Liver (tissue), 3 donors: Measurements from ENCODE around the gene ROR1.

ENCODE experiments used
- CTCF ChIP-seq: fragments of 150-350 bp; IDR thresholded peaks from 2 replicates; pipeline ENCODE4 v1.5.1; 2017; ENCODE audit warnings: improper control_type of control experiment, low read depth, low read length; ENCODE audit not compliant: missing input control
- GABPA ChIP-seq, 2 donors: IDR thresholded peaks in 1 of 2; conservative IDR thresholded peaks in 1 of 2; 2 replicates each; pipeline ENCODE4 v1.6.1; 2016; ENCODE audit warnings: antibody characterized with exemption in 2 of 2, mild to moderate bottlenecking in 1 of 2, moderate library complexity in 1 of 2
- RXRA ChIP-seq, 2 donors: IDR thresholded peaks; 2 replicates each; pipeline ENCODE4 v1.6.1; 2017 to 2018; ENCODE audit warnings: antibody characterized with exemption in 2 of 2, mild to moderate bottlenecking in 1 of 2
- SP1 ChIP-seq: IDR thresholded peaks from 2 replicates; pipeline ENCODE4 v1.6.1; 2018; ENCODE audit warnings: antibody characterized with exemption, mild to moderate bottlenecking
- YY1 ChIP-seq: IDR thresholded peaks from 2 replicates; pipeline ENCODE4 v1.6.1; 2016; ENCODE audit warnings: antibody characterized with exemption, mild to moderate bottlenecking
- TF ChIP-seq, protein P1 (sequence below): IDR thresholded peaks from 2 replicates; pipeline ENCODE4 v1.6.1; 2016; ENCODE audit warnings: antibody characterized with exemption
- TF ChIP-seq, protein P2 (sequence below): IDR thresholded peaks from 2 replicates; pipeline ENCODE4 v1.6.1; 2016; ENCODE audit warnings: antibody characterized with exemption
- donor health status: healthy.
- donor health status: healthy.

GRCh38 chr1:64052777-64053176 lies 279.0 kb downstream of the ROR1 start:
- TF ChIP-seq CTCF (no peak), GABPA (IDR thresholded peaks at IDR 0.05 in 1 of 2, conservative IDR thresholded peaks at IDR 0.05 in 1 of 2) (no peak), RXRA (IDR thresholded peaks at IDR 0.05) (no peak), YY1 (no peak), SP1 (no peak)
- TF ChIP-seq, protein P1, sequence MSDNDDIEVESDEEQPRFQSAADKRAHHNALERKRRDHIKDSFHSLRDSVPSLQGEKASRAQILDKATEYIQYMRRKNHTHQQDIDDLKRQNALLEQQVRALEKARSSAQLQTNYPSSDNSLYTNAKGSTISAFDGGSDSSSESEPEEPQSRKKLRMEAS = no peak
- TF ChIP-seq, protein P2, sequence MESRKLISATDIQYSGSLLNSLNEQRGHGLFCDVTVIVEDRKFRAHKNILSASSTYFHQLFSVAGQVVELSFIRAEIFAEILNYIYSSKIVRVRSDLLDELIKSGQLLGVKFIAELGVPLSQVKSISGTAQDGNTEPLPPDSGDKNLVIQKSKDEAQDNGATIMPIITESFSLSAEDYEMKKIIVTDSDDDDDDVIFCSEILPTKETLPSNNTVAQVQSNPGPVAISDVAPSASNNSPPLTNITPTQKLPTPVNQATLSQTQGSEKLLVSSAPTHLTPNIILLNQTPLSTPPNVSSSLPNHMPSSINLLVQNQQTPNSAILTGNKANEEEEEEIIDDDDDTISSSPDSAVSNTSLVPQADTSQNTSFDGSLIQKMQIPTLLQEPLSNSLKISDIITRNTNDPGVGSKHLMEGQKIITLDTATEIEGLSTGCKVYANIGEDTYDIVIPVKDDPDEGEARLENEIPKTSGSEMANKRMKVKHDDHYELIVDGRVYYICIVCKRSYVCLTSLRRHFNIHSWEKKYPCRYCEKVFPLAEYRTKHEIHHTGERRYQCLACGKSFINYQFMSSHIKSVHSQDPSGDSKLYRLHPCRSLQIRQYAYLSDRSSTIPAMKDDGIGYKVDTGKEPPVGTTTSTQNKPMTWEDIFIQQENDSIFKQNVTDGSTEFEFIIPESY = no peak
